Globus pallidus (tissue), 1 donor: ENCODE data around the gene PPP1R9A.

Source experiments
- DNase-seq: peaks from one replicate; pipeline ENCODE4 v3.0.0-alpha.2; 2015; ENCODE audit warnings: low spot score

Gene PPP1R9A

GRCh38 chr7:95263785-95264362, 356.5 kb downstream of the PPP1R9A start:
- DNase-seq: no peak

- no peak for DNase-seq
Observed at GRCh38 chr7:95264363-95264891, 357.0 kb downstream of the PPP1R9A start.

GRCh38 chr7:95265634-95266033, 358.2 kb downstream of the PPP1R9A start:
- no peak for DNase-seq

GRCh38 chr7:95267754-95268153, 360.4 kb downstream of the PPP1R9A start:
- no peak for DNase-seq

GRCh38 chr7:95269640-95270039, 362.2 kb downstream of the PPP1R9A start:
- DNase-seq: no peak

GRCh38 chr7:95276114-95276513, 368.7 kb downstream of the PPP1R9A start:
- no peak for DNase-seq

- no peak for DNase-seq
Observed at GRCh38 chr7:95279417-95279816, 372.0 kb downstream of the PPP1R9A start.

GRCh38 chr7:95286096-95286495, 378.7 kb downstream of the PPP1R9A start:
- DNase-seq: no peak

- no peak for DNase-seq
Observed at GRCh38 chr7:95290166-95290830, 382.9 kb downstream of the PPP1R9A start.

GRCh38 chr7:95295397-95295796, 388.0 kb downstream of the PPP1R9A start:
- DNase-seq: no peak

GRCh38 chr7:95296456-95296855, 389.1 kb downstream of the PPP1R9A start:
- no peak for DNase-seq

- DNase-seq: no peak
Observed at GRCh38 chr7:95297041-95297440, 389.6 kb downstream of the PPP1R9A start.

- no peak for DNase-seq
Observed at GRCh38 chr7:95298091-95298490, 390.7 kb downstream of the PPP1R9A start.

GRCh38 chr7:95303013-95303905, 395.9 kb downstream of the PPP1R9A start:
- no peak for DNase-seq

- DNase-seq: no peak
Observed at GRCh38 chr7:95304990-95305389, 397.6 kb downstream of the PPP1R9A start.

- DNase-seq: no peak
Observed at GRCh38 chr7:95309951-95310350, 402.6 kb downstream of the PPP1R9A start.

- no peak for DNase-seq
Observed at GRCh38 chr7:95311389-95311788, 404.0 kb downstream of the PPP1R9A start.

GRCh38 chr7:95312561-95312960, 405.2 kb downstream of the PPP1R9A start:
- DNase-seq: no peak

- DNase-seq: no peak
Observed at GRCh38 chr7:95316588-95316987, 409.2 kb downstream of the PPP1R9A start.

- no peak for DNase-seq
Observed at GRCh38 chr7:95317546-95317945, 410.2 kb downstream of the PPP1R9A start.

GRCh38 chr7:95317966-95318365, 410.6 kb downstream of the PPP1R9A start:
- DNase-seq: no peak

- DNase-seq: no peak
Observed at GRCh38 chr7:95318501-95319100, 411.2 kb downstream of the PPP1R9A start.
